ENCODE data around the gene APBB2.
"Not testable (repeated sequence)": the region's sequence is repeated elsewhere in the genome, so short reads cannot be mapped to it uniquely, and the experiment has no call there.

Gene APBB2

DNA sequence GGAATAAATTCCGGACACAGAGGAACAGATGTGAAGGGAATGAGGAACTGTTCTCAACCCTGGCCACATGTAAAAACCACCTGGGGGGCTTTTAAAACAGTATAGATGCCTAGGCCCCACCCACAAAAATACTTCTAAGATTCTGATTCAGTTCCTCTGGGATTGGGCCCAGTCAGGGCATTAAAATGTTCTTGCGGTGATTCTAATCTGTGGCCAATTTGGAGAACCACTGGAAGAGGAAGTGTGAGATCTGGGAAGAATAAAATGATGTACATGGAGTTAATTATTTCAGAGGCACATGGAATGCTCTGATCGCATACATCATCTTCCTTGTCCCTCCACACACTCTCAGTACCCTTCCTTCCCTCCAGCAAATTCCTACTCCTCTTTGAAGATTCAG, 192.2 kb downstream of the APBB2 start:
- no peak for DNase-seq (ENCODE audit: low read depth, low spot score)

DNA sequence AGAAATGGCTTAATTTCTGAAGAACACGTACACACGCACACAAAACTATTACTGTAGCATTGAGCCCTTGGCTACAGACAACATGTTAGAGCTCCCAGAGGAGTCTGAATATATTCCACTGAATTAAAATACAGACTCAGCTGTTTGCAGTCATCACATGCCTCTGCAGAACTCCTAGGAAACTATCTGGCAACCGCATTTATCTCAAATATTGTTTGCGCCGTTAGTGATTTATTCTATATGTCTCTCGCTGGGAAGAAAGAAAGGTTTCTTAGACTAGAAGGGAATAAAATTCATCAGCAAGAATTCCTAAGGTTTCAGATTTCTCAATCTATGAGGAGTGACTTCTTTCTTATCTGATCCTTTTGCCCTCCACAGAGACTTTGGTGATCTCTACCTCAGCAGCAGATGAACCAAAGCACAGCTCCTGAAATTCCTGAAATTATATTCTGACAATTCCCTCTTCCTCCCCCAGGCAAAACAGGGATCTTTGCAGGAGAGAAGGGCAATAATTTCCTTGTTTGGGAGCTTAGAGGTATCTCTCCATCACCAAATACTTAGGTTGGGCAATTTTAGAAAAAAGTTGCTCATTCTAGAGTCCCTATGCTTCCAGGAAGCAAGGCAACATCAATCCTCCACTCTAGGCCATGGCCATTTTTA, 199.2 kb downstream of the APBB2 start:
- no peak for DNase-seq (ENCODE audit: low read depth, low spot score)

DNA sequence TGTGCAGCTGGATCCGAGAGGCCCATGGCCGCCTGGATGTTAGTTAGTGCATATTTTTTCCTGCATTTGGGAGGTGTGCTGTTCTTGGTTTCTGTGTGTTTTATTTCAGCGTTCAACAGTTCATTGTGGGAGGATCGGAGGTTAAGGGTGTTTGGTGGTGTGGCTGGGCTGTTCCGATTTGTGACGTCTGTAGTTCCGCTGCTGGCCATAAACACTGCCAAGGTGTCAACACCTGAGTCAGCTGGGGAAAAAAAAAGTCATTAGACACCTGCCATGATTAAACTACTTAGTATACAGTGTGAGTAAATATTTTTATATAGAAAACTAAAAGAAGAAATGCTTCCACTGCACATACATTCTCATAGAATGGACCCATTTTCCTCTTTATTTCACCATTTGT, 200.2 kb downstream of the APBB2 start:
- DNase-seq (ENCODE audit: low read depth, low spot score), result no peak

DNA sequence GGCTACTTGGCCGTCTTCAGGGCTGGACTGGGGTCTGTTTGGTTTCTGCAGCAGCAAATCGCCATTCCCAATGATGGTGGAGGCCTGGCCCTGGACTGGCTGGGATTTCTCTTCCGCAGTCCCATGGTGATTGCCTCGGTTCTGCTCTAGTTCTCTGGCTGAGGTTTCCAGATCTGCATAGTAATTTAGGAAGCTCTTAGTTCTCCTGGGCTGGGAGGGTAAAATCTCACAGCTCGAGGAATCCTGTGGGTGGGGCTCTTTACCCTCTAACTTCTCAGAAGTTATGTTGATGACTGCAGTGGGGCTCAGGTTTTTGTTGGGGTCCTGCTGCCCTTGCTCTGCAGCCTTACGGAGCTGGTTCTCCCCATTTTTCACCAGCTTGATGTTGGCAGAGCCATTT, 200.6 kb downstream of the APBB2 start:
- no peak for DNase-seq (ENCODE audit: low read depth, low spot score)

DNA sequence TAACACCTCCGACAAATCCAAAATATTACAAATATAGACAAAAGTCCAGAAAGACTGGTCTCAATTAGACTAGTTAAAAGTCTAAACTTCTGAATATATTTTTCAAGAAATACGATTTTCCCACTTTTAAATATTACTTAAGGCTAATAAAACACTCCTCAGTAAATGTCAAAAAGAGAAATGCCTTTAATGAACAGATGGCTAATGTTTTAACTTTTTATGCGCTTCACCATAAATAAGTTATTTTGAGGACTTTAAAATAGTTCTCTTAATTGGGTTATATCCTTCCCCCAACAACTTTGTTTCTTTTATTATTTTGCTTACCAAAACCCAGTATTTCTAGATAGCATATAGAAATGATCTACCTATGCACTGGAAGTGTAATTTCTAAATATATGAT, 201.4 kb downstream of the APBB2 start:
- DNase-seq (ENCODE audit: low read depth, low spot score), result no peak

DNA sequence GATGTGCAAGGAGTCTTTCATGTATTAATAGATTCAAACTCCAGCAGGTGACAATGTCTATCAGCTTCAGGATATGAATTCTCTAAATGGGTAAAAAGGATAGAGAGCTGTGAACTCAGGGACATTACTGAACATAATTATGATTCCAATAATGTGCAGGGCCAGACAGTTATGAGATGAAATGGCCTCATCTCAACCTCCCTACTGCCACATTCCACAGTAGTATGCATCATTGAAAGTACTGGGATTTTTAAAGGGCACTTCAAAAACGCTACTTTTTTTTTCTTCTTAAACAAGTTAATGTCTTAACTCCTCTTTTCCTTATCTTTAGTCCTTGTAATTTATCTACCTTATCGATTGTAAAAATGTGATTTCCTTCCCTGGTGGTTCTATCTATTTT, 202.0 kb downstream of the APBB2 start:
- DNase-seq (ENCODE audit: low read depth, low spot score), result no peak

DNA sequence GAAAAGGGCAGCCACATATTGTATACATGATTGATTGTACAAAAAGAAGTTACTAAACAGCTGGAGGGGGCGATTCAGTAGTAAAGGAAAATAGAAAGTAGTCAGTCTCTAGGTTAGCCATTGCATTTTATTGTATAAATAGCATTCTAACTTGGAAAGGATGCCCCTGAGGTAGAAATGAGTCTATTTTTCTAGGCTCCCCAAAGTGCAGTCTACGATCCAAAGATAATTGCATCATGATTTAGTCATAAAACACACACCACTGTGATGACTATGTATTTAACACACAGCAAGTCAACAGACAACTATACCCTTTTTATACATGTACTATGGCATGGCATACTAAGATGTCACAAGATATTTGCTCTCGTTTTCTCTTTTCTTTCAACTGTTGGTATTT, 204.9 kb downstream of the APBB2 start:
- DNase-seq (ENCODE audit: low read depth, low spot score), result no peak

DNA sequence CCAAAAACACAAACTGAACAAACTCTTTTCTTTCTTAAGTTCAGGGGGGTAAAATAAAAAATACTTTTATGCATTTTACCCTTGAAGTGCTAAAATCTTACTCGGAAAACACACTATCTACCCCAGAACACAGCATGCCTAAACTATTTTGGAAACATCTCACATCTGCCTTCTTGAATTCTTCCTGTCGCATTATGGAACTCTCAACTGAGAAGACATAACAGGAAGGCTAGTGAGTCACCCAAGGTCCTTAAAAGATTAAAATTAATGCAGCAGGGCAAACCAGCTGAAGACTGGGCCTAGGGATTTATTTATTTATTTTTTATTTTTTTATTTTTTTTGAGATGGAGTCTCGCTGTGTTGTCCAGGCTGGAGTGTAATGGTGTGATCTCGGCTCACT, 208.2 kb downstream of the APBB2 start:
- no peak for DNase-seq (ENCODE audit: low read depth, low spot score)

DNA sequence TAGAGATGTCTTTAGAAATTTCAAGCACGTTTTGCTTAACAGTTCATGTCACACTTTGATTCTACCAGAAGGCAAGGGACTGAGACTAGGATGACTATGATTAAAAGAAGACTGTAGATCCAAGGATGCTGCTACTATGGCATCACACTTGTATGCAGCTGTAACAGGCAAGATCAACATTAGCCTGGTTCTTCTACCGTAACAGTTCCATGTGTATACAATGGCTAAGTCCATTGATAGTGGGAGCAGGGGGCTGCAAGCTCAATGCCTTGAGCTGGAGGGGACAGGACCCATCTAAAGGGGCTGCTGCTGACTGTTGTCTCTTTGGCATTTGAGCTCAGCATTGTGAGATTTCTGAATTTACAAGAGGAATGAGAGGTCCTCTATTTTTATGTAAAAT, 212.0 kb downstream of the APBB2 start:
- no peak for DNase-seq (ENCODE audit: low read depth, low spot score)

DNA sequence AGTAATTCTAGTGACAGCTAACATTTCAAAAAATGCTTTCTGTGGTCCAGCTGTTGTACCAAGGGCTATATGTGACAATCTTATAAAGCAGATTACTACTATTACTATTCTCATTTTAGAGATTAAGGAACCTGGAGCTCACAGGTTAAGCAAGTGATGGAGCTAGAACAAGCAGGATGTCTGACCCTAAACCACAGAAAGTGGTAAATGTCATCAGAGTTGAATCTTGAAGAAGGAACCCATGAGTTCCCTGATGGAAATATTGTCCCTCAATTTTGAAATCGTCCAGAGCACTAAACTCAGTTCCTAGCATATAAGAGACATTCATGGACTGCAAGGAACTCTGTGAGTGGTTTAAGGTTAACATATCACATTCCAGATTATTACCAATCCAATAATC, 214.0 kb downstream of the APBB2 start:
- DNase-seq (ENCODE audit: low read depth, low spot score), result no peak

DNA sequence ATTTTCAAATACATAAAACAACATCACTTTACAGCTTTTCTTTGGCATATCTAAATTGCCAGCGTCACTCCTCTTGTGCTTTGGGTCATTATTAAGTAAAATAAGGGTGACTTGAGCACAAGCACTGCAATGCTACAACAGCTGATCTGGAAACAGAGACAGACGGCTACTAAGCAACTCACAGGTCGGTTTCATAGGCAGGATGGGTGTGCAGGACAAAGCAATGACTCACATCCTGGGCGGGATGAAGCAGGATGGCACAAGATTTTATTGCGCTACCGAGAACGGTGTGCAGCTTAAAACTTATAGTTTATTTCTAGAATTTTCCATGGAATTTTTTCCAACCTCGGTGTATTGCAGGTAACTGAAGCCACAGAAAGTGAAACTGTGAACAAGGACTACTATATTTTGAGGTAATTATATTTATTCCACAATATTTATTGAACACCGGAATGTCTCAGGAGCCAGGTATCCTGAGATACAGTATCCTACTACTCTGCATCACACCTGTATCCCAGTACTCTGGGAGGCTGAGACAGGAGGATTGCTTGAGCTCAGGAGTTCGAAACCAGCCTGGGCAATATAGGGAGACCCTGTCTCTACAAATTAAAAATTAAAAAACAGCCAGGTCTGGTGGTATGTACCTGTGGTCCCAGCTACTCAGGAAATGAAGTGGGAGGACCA, 215.5 kb downstream of the APBB2 start:
- DNase-seq (ENCODE audit: low read depth, low spot score), result no peak

DNA sequence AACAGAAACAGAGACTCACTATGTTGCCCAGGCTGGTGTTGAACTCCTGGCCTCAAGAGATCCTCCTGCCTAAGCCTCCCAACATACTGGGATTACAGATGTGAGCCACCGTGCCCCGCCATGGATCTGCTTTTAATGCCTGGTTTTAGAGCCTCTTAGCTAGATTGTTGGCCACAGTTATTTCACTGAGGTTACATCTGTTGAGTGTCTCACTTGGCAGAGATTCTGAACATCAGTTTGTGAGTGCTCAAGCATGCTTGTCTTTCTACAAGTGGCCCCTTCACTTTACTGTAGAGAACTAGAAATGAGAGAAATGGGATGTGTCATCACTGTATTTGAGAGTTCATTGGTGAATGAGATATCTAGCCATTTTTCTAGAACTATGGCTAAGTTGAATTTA, 218.5 kb downstream of the APBB2 start:
- DNase-seq (ENCODE audit: low read depth, low spot score), result no peak

DNA sequence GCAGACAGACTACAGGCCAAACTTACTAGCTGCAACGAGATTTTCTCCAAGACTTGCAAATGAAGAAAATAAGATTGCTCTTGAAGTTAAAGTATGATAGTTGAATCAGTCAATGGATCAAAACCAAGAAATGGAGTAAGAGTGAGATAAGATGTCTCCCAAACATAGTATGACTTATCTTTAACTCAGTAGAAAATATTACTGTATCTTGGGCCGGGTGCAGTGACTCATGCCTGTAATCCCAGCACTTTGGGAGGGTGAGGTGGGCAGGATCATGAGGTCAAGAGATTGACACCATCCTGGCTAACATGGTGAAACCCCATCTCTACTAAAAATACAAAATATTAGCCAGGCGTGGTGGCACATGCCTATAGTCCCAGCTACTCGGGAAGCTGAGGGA, 220.0 kb downstream of the APBB2 start:
- DNase-seq (ENCODE audit: low read depth, low spot score), result not testable (repeated sequence)

DNA sequence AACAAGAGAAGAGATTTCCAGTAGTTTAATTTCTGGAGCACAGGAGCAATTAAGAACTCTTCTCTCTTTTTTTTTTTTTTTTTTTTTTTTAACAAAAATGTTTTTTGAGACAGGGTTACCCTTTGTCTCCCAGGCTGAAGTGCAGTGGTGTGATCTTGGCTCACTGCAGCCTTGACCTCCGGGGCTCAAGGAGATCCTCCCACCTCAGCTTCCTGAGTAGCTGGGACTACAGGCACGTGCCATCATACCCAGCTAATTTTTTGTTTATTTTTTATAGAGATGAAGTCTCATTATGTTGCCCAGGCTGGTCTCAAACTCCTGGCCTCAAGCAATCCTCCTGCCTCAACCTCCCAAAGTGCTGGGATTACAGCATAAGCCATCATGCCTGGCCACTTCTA, 221.0 kb downstream of the APBB2 start:
- DNase-seq (ENCODE audit: low read depth, low spot score), result not testable (repeated sequence)

DNA sequence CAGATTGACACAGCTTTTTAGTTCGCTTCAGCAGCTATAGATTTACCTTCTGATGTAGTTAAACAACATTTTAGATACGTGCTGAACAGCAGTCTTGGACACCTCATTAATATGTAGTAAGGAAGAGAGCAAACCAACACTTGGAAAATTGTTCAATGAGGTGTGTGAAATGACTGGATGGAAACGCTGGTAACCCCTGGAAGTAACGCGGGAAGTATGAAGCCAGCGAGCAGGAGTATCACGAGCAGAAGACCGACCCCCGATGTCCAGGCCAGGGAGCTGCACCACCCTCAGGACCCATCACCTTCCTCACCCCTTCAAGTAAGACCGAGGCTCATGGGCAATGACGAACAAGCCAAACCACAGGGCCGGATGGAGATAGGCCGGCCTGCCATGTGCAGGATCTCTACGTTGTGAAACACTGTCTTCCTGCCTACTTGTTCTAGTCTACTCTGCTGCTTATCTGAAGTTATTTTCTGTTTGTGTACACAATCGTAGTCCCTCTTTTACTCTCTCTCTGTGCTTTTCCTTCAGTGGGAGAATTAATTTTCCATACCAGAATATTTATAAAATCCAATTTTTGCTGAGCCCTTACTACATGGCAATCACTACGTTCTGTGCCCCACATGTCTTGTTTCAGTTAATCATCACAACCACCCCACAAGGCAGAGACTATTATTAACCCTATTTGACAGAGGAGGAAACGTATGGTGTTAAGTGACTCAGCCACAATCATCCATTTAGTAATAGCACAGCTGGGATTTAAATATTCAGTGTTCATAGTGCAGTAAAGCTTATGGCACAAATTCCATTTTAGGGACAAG, 221.7 kb downstream of the APBB2 start:
- DNase-seq (ENCODE audit: low read depth, low spot score), result no peak

DNA sequence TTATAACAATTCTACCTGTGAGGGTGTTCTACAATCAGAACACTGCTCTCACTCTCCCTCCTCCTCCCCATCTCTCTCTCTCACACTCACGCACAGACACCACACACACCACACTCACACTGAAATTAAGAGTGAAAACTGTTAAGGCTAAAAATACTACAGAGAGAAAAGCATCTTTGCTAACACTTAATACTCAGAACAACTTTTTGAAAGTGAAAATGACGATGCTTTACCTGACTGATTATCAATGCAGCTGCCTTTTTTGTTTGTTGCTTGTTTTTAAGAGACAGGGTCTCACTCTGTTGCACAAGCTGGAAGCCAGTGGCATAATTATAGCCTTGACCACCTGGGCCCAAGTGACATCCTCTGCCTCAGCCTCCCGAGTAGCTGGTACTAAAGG, 222.4 kb downstream of the APBB2 start:
- no peak for DNase-seq (ENCODE audit: low read depth, low spot score)

DNA sequence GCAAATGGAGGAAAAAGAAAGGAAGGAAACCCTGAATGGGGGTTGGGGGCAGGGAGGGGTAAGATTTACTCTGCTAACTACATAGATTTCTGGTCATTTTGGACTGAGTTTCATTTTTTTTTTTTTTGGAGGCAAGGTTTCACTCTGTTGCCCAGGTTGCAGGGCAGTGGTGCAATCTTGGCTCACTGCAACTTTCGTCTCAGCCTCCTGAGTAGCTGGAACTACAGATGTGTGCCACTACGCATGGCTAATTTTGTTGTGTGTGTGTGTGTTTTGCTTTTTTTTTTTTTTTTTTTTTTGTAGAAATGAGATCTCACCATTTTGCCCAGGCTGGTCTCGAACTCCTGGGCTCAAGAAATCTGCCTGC, 223.5 kb downstream of the APBB2 start:
- DNase-seq (ENCODE audit: low read depth, low spot score), result no peak

DNA sequence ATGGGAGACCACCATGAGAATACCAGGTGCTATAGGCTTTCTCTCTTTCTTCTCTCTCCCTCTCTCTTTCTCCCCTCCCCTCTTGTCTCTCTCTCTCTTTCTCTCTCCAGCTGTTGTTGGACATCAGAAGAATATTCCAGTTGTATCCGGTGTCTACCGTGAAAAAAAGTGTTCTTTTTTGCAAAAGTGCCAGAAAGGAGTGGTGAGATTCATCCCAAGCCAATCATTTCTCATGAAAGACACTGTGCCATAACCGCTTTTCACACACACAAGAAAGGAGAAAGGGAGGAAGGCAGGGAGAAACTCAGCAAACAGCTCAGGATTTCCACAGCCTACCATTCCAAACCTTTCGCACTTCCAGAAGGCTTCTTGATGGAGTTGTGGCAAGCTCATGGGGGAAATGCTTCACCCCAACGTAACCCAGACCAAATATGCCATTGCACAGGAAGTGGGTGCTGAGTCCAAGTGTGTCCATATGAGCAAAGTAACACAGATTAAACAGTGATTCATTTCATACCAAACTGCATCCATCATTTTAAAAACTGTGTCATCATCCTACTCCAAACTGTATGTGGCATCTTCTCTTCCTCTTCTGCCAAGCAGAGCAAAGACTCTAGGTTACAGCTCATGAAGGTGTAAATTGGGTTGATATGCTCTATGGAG, 224.0 kb downstream of the APBB2 start:
- no peak for DNase-seq (ENCODE audit: low read depth, low spot score)

DNA sequence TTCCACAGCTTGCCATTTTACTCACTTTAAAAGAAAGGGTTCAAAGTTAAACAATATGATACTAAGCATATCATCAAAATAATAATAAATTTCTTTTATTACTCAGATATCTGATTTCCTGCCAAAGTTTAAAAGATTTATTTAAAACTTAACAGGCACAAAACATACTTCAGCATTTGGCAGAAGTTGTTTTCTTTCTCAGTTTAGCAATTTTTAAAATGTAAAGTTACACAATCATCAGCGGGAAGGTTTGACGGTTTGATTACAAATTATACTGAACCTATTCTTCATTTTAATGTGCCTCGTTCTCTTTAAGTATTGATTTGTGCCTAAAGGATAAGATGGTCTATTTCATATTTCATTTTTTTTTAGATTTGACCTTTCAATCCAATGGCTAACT, 227.2 kb downstream of the APBB2 start:
- DNase-seq (ENCODE audit: low read depth, low spot score), result no peak

DNA sequence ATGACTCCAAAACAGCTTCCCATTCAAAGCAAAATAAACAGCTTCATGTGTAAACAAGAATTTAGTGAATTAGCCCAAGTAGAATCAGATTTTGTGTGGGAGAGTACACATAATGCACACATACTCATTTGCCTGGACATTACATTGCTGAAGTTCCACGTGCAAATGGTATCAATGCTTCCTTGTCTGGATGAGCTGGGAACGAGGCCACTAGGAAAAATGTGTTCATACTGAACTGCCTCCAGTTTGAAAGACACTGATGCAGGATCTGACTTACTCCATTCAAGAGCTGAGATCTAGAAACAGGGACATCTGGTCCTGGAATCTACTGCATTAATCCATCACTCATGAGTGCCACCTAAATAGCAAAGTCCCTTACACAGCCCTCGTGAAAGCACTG, 228.0 kb downstream of the APBB2 start:
- no peak for DNase-seq (ENCODE audit: low read depth, low spot score)

DNA sequence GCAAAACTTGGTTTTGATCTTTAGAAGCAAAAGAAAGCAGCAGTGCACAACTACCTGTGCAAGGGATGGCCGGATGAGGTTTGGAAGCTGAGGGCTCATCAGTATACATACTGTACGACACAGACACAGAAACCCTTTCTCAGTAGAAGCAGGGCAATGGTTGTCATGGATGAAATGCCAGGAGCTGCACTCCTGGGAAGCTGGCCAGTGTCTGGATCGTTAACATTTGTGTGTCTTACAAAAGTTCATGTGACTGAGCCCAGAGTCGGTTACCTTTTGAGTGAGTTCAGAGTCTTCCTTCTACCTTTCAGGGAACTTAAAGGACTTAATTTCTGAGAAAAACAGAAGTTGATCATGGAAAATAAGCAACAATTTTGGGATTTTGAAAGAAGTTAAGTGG, 230.3 kb downstream of the APBB2 start:
- no peak for DNase-seq (ENCODE audit: low read depth, low spot score)

DNA sequence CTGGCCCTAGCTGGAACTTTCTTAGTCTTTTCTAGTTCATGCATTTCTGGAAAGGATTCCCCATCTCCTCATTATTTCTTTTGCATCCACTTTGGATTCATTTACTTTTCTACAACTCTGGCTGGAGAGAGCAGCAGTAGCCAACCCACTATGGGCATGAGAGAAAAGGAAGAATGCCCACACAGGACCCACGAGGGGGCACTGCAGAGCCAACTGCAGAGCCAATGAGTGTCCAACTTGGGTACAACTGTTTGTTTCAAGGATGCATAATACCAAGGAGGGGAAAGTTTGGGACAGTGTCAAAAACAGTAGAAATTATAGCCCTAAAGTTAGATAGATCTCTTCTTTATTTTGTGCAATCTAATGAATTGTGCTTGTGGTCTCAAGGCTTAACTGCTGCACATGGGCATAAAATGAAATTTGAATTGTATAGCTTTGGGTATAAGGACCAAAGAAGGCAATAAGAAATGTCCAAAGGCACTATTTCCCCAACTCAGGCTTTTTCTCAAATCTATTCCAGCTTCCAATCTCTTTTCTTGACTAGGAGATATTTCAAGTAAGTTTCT, 233.9 kb downstream of the APBB2 start:
- DNase-seq (ENCODE audit: low read depth, low spot score), result no peak
